A673 (cell line): Measurements from ENCODE around the gene BARX1. TPM values are rescaled to one million over a fixed set of nuclear protein-coding genes. Genes with fewer than 3 reads are reported as not detected.

Experiments
- BruUV-seq: library from RNA; stranded (reverse); fragments of 400-500 nt; replicated peaks from 2 replicates; lab custom pipeline; 2021; lab: Mats Ljungman, UMichigan
- CTCF ChIA-PET: fragments of 300-600 bp; sonication (Branson Sonifier 250); formaldehyde crosslinking; loops from one replicate; lab custom pipeline; 2022; ENCODE audit warnings: antibody characterized with exemption; lab: Charles Lee
- POLR2A ChIA-PET: fragments of 300-600 bp; sonication (Branson Sonifier 250); formaldehyde crosslinking; loops from one replicate; lab custom pipeline; 2022; ENCODE audit warnings: antibody characterized with exemption; ENCODE audit not compliant: low non-redundant PET; lab: Charles Lee
- DNase-seq: peaks from one replicate; pipeline ENCODE4 v3.0.0-alpha.2; 2015; ENCODE audit warnings: low spot score
- H3K27ac ChIP-seq: fragments of 200-600 bp; sonication (generic); 2 replicates; pipeline ENCODE4 v1.5.1; 2016; ENCODE audit warnings: mixed run types, low read depth, mild to moderate bottlenecking, mixed read lengths, antibody characterized with exemption, low read length; ENCODE audit not compliant: poor library complexity, severe bottlenecking
- H3K27me3 ChIP-seq: fragments of 200-600 bp; sonication (generic); replicated peaks from 2 replicates; pipeline ENCODE4 v1.6.1; 2017; ENCODE audit warnings: mixed run types, low read depth, mild to moderate bottlenecking, mixed read lengths, antibody characterized with exemption, low read length; ENCODE audit not compliant: insufficient read depth, poor library complexity
- H3K36me3 ChIP-seq: fragments of 200-600 bp; sonication (generic); 2 replicates; pipeline ENCODE4 v1.6.1; 2016; ENCODE audit warnings: mixed run types, mild to moderate bottlenecking, mixed read lengths, antibody characterized with exemption, low read length; ENCODE audit not compliant: insufficient read depth, poor library complexity, severe bottlenecking
- H3K4me1 ChIP-seq: fragments of 200-600 bp; sonication (generic); 2 replicates; pipeline ENCODE4 v1.6.1; 2017; ENCODE audit warnings: mixed run types, mild to moderate bottlenecking, mixed read lengths, antibody characterized with exemption, low read length; ENCODE audit not compliant: insufficient read depth, poor library complexity, severe bottlenecking
- H3K4me3 ChIP-seq: fragments of 200-600 bp; sonication (generic); 2 replicates; pipeline ENCODE4 v1.5.1; 2016; ENCODE audit warnings: low read depth, mixed run types, mild to moderate bottlenecking, mixed read lengths, low read length; ENCODE audit not compliant: poor library complexity, severe bottlenecking
- H3K9me3 ChIP-seq: fragments of 200-600 bp; sonication (generic); 2 replicates; pipeline ENCODE4 v1.6.1; 2016; ENCODE audit warnings: mixed run types, low read depth, mild to moderate bottlenecking, mixed read lengths, antibody characterized with exemption, low read length; ENCODE audit not compliant: poor library complexity, severe bottlenecking
- EZH2 ChIP-seq: fragments of 200-600 bp; sonication (generic); IDR thresholded peaks from 2 replicates; pipeline ENCODE4 v1.6.1; 2017; ENCODE audit warnings: borderline replicate concordance, low read depth, mild to moderate bottlenecking, mixed read lengths, antibody characterized with exemption, low read length; ENCODE audit not compliant: poor library complexity, severe bottlenecking
- intact Hi-C: fragments of 100-400 bp; cut with micrococcal nuclease; formaldehyde crosslinking; loops from one replicate; pipeline ENCODE4 v1.10.0; 2022; ENCODE audit not compliant: unreplicated experiment
- total RNA-seq: library from RNA; stranded (reverse); gene quantifications from 2 replicates; pipeline ENCODE4 v1.2.3, GENCODE V29; 2021
- TF ChIP-seq, protein P1 (sequence below): fragments of 300-800, 200-600 bp; sonication (generic); conservative IDR thresholded peaks from 2 replicates; pipeline ENCODE4 v1.5.1; 2017; ENCODE audit warnings: low read depth, mild to moderate bottlenecking, antibody characterized with exemption, low read length, moderate library complexity, mixed read lengths

BARX1 gene
- total RNA-seq, 1 experiment from 2014 or later: 9.8 TPM

DNA sequence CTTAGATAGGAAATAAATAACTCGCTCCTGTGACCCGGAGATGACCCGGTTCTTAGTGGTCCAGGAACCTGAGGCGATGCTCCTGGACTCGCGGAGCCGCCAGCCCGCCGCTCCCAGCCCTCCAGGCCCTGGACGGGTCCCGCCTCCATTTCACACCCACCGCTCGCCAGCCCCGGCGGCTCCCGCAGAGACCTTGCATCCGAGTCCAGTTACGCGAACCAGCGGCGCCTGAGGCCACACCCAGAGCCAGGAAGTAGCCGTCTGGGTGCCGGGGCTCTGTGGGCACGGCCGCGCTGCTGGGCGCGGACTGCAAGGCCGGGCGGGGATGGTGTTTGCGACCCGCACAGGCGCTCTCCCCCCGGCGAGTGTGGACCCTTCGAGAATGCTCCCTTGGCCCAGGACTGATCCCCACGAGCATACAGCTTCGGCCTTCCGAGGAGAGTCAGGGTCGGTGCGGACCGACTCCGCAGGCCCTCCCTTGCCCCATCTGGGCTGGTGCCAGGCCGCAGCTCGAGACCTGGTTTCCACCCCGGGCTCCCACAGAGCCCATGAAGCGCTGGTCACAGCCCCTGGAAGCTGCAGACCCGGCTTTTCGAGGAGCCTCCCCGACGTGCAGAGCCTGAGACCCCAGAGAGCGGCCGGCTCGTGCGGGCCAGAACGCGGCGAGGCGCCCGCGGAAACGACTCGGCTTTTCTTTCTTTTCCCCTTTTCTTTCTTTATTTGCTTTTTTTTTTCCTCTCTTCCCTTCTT lies 5.2 kb upstream of the BARX1 start:
- CTCF ChIA-PET: no interaction called here
- Histone ChIP-seq H3K27ac (no peak overlapping the region), H3K27me3 (peaks cover 49% of the 10 kb centered on the region), H3K4me3 (no peak overlapping the region), H3K4me1 (peaks cover 19% of the 10 kb centered on the region), H3K36me3 (no peaks in the 10 kb centered on the region), H3K9me3 (no peaks in the 10 kb centered on the region)
- BruUV-seq: no TSS peak
- intact Hi-C loops: loop anchor here (5.0 to 10.0 kb wide), 2 partner anchors 138 to 806 kb away; no protein-coding TSS in a partner anchor
- no peak for DNase-seq
- no peak for TF ChIP-seq EZH2
- TF ChIP-seq, protein P1, sequence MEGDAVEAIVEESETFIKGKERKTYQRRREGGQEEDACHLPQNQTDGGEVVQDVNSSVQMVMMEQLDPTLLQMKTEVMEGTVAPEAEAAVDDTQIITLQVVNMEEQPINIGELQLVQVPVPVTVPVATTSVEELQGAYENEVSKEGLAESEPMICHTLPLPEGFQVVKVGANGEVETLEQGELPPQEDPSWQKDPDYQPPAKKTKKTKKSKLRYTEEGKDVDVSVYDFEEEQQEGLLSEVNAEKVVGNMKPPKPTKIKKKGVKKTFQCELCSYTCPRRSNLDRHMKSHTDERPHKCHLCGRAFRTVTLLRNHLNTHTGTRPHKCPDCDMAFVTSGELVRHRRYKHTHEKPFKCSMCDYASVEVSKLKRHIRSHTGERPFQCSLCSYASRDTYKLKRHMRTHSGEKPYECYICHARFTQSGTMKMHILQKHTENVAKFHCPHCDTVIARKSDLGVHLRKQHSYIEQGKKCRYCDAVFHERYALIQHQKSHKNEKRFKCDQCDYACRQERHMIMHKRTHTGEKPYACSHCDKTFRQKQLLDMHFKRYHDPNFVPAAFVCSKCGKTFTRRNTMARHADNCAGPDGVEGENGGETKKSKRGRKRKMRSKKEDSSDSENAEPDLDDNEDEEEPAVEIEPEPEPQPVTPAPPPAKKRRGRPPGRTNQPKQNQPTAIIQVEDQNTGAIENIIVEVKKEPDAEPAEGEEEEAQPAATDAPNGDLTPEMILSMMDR: no peak
- POLR2A ChIA-PET: no interaction called here

DNA sequence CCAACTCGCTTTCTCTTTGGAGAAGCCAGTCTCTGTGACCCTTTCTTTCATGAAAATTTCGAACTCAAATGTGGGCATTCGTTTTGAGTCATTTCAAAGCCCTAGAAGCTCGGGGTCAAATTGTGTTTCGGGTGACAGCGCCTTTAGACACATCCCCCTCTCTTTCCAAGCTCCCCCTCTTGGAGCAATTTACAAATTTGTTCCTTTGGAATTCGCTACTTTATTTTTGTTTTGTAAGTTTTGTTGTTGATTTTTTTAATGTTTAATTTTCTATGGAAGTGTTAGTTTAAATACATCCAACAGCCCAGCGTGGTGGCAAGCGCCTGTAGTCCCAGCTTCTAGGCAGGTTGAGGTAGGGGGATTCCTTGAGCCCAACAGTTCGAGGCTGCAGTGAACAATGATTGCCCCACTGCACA lies 4.6 kb upstream of the BARX1 start:
- TF ChIP-seq, protein P1: no peak
- TF ChIP-seq EZH2: no peak
- intact Hi-C loops: loop anchor here (5.0 to 10.0 kb wide), 2 partner anchors 137 to 805 kb away; no protein-coding TSS in a partner anchor
- BruUV-seq: no TSS peak
- Histone ChIP-seq H3K4me1 (peaks cover 19% of the 10 kb centered on the region), H3K36me3 (no peaks in the 10 kb centered on the region), H3K9me3 (no peaks in the 10 kb centered on the region), H3K27ac (no peak overlapping the region), H3K4me3 (no peak overlapping the region), H3K27me3 (peaks cover 52% of the 10 kb centered on the region)
- ChIA-PET CTCF (no interaction called here), POLR2A (no interaction called here)
- no peak for DNase-seq

DNA sequence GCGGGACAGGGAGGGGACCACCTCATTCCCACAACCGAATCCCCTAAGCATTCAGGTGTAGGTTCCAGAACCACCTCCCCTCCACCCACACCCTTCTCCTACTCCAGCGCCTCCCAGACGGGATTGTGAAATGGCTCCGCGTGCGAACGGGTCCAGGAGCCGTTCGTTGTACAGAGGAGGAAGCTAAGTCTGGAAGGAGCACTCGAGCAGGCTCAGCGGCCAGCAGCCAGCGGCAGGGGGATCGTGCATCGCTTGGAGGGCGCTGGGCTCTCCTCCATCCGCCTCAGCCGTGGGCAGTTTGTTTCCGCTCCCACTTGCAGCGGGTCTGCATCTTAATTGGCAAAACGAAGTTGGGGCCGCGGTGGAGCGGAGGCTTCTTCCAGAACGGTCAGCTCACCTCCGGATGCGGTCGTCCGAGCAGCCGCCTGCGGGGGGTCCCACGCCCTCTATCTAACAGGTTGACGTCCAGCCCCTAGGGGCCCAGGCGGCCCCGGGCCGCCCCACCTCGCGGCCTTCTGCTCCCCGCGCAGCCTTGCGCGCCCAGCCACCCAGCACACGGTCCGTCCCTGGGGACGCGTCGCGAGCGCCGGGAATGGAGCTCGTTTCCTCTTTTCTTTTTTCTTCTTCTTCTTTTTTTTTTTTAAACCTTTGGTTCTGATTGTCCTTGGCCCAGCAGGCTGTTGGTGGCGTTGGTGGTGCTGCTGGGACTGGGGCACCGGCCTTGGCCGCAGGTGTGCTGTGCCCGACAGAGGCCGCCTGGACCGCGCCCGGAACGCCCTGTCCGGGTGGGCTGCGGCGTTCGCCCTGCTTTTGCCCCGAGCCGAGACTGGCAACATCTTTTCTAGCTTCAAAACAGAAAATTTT lies 3.9 kb upstream of the BARX1 start:
- peak overlapping the region; percentile 39 for H3K4me3 ChIP-seq
- H3K27me3 ChIP-seq: peaks cover 59% of the 10 kb centered on the region
- H3K4me1 ChIP-seq: peaks cover 19% of the 10 kb centered on the region
- DNase-seq: peak; percentile 48
- intact Hi-C loops: no loop called here
- TF ChIP-seq, protein P1: no peak
- no peak for TF ChIP-seq EZH2
- H3K27ac ChIP-seq: peak overlapping the region; percentile 42
- CTCF ChIA-PET: no interaction called here
- H3K36me3 ChIP-seq: no peaks in the 10 kb centered on the region
- no TSS peak for BruUV-seq
- POLR2A ChIA-PET: no interaction called here
- H3K9me3 ChIP-seq: no peaks in the 10 kb centered on the region
